Neural cell (in vitro differentiated cells): ENCODE measurements around the gene TTC23.
"Not testable (repeated sequence)": the region's sequence is repeated elsewhere in the genome, so short reads cannot be mapped to it uniquely, and the experiment has no call there.

ENCODE experiments used
- CTCF ChIP-seq: fragments of 450-650 bp; IDR thresholded peaks from 2 replicates; pipeline ENCODE4 v1.5.1; 2014; ENCODE audit warnings: antibody characterized with exemption, mild to moderate bottlenecking, moderate library complexity; ENCODE audit not compliant: poor library complexity, severe bottlenecking
- EZH2 ChIP-seq: fragments of 200-600, 300-800 bp; shearing (Covaris generic), sonication (generic); IDR thresholded peaks from 2 replicates; pipeline ENCODE4 v1.6.1; 2014; ENCODE audit warnings: antibody characterized with exemption, low read length, borderline replicate concordance, mild to moderate bottlenecking; ENCODE audit not compliant: insufficient read depth, poor library complexity, severe bottlenecking
- RAD21 ChIP-seq: fragments of 450-650 bp; conservative IDR thresholded peaks from 2 replicates; pipeline ENCODE4 v1.6.1; 2014; ENCODE audit warnings: antibody characterized with exemption, mild to moderate bottlenecking, moderate library complexity
- SMC3 ChIP-seq: fragments of 450-650 bp; conservative IDR thresholded peaks from 2 replicates; pipeline ENCODE4 v1.6.1; 2014; ENCODE audit warnings: antibody characterized with exemption, mild to moderate bottlenecking, moderate library complexity; ENCODE audit not compliant: poor library complexity
- TF ChIP-seq, protein P1 (sequence below): IDR thresholded peaks from 2 replicates; pipeline ENCODE4 v1.6.1; 2012; ENCODE audit warnings: borderline replicate concordance

DNA sequence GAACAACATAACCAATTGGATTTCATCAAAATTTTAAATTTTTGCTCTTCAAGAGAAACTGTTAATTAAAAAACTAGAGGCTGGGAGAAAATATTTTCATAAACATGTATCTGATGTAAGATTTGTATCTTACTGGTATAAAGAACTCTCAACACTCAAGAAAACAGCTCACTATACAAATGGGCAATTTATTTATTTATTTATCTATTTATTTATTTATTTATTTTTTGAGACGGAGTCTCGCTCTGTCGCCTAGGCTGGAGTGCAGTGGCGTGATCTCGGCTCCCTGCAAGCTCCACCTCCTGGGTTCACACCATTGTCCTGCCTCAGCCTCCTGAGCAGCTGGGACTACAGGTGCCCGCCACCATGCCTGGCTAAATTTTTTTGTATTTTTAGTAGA lies 15.2 kb downstream of the TTC23 start:
- not testable (repeated sequence) for TF ChIP-seq SMC3, CTCF, RAD21, EZH2
- TF ChIP-seq, protein P1, sequence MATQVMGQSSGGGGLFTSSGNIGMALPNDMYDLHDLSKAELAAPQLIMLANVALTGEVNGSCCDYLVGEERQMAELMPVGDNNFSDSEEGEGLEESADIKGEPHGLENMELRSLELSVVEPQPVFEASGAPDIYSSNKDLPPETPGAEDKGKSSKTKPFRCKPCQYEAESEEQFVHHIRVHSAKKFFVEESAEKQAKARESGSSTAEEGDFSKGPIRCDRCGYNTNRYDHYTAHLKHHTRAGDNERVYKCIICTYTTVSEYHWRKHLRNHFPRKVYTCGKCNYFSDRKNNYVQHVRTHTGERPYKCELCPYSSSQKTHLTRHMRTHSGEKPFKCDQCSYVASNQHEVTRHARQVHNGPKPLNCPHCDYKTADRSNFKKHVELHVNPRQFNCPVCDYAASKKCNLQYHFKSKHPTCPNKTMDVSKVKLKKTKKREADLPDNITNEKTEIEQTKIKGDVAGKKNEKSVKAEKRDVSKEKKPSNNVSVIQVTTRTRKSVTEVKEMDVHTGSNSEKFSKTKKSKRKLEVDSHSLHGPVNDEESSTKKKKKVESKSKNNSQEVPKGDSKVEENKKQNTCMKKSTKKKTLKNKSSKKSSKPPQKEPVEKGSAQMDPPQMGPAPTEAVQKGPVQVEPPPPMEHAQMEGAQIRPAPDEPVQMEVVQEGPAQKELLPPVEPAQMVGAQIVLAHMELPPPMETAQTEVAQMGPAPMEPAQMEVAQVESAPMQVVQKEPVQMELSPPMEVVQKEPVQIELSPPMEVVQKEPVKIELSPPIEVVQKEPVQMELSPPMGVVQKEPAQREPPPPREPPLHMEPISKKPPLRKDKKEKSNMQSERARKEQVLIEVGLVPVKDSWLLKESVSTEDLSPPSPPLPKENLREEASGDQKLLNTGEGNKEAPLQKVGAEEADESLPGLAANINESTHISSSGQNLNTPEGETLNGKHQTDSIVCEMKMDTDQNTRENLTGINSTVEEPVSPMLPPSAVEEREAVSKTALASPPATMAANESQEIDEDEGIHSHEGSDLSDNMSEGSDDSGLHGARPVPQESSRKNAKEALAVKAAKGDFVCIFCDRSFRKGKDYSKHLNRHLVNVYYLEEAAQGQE: not testable (repeated sequence)
